WTC11 (cell line): ENCODE results near the gene DPP4. TPM values are rescaled to one million over a fixed set of nuclear protein-coding genes. Genes with fewer than 3 reads are reported as not detected.

ENCODE experiments used
- ATAC-seq: fragments of 200-7000 bp; cut with Tn5 transposase; 2 replicates; pipeline ENCODE4 v1.10.0; 2021; ENCODE audit warnings: mild to moderate bottlenecking, moderate library complexity
- CTCF ChIA-PET: fragments of 300-600 bp; sonication (Branson Sonifier 250); formaldehyde crosslinking; loops from one replicate; lab custom pipeline; 2021; ENCODE audit warnings: antibody characterized with exemption; lab: Charles Lee
- POLR2A ChIA-PET: fragments of 350-600 bp; sonication (Branson Sonifier 250); formaldehyde crosslinking; loops from one replicate; lab custom pipeline; 2021; ENCODE audit warnings: antibody characterized with exemption; lab: Charles Lee
- DNase-seq: peaks from one replicate; pipeline ENCODE4 v3.0.0; 2021; ENCODE audit warnings: low spot score
- H3K27ac Mint-ChIP-seq: 2 replicates; pipeline ENCODE4 v1.8.0; 2021; ENCODE audit warnings: mixed read lengths
- H3K27me3 Mint-ChIP-seq: 2 replicates; pipeline ENCODE4 v1.8.0; 2021; ENCODE audit warnings: low read depth, mild to moderate bottlenecking, moderate library complexity, mixed read lengths
- H3K36me3 Mint-ChIP-seq: 2 replicates; pipeline ENCODE4 v1.8.0; 2021; ENCODE audit warnings: mixed read lengths
- H3K4me1 Mint-ChIP-seq: 2 replicates; pipeline ENCODE4 v1.8.0; 2022; ENCODE audit warnings: mixed read lengths
- H3K4me3 Mint-ChIP-seq: 2 replicates; pipeline ENCODE4 v1.8.0; 2021; ENCODE audit warnings: mild to moderate bottlenecking, moderate library complexity, mixed read lengths
- H3K9me3 Mint-ChIP-seq: 2 replicates; pipeline ENCODE4 v1.8.0; 2021; ENCODE audit warnings: mixed read lengths
- CTCF ChIP-seq: fragments of 200-600 bp; IDR thresholded peaks from 2 replicates; pipeline ENCODE4 v1.8.0; 2022; ENCODE audit warnings: antibody characterized with exemption
- ESRRA ChIP-seq: sonication (generic); formaldehyde crosslinking; IDR thresholded peaks from 2 replicates; pipeline ENCODE4 v1.8.1; 2022; ENCODE audit warnings: mild to moderate bottlenecking, missing genetic modification reagents, borderline replicate concordance
- FOXK1 ChIP-seq: sonication (generic); formaldehyde crosslinking; IDR thresholded peaks from 2 replicates; pipeline ENCODE4 v1.8.0; 2022; ENCODE audit warnings: mild to moderate bottlenecking, moderate library complexity, missing genetic modification reagents
- FOXP4 ChIP-seq: sonication (generic); formaldehyde crosslinking; IDR thresholded peaks from 2 replicates; pipeline ENCODE4 v1.8.0; 2022; ENCODE audit warnings: mild to moderate bottlenecking, missing genetic modification reagents
- NFE2L1 ChIP-seq: sonication (generic); formaldehyde crosslinking; IDR thresholded peaks from 2 replicates; pipeline ENCODE4 v1.8.1; 2023; ENCODE audit warnings: missing genetic modification reagents
- NR3C1 ChIP-seq: sonication (generic); formaldehyde crosslinking; conservative IDR thresholded peaks from 2 replicates; pipeline ENCODE4 v1.8.1; 2023; ENCODE audit warnings: low read depth, mild to moderate bottlenecking, missing genetic modification reagents
- RELA ChIP-seq: sonication (generic); formaldehyde crosslinking; IDR thresholded peaks from 2 replicates; pipeline ENCODE4 v1.8.1; 2022; ENCODE audit warnings: missing genetic modification reagents, mild to moderate bottlenecking, borderline replicate concordance
- SMAD3 ChIP-seq: sonication (generic); formaldehyde crosslinking; IDR thresholded peaks from 2 replicates; pipeline ENCODE4 v1.8.0; 2022; ENCODE audit warnings: missing genetic modification reagents, mild to moderate bottlenecking, borderline replicate concordance
- USF1 ChIP-seq: sonication (generic); formaldehyde crosslinking; IDR thresholded peaks from 2 replicates; pipeline ENCODE4 v1.8.0; 2022; ENCODE audit warnings: mild to moderate bottlenecking, missing genetic modification reagents
- ZNF416 ChIP-seq: fragments of 250-450 bp; sonication (Bioruptor Pico); IDR thresholded peaks from 2 replicates; pipeline ENCODE4 v1.9.0; 2021; ENCODE audit warnings: mild to moderate bottlenecking, inconsistent platforms
- total RNA-seq: library from RNA; stranded (reverse); gene quantifications from 3 replicates; pipeline ENCODE4 v1.2.3, GENCODE V29; 2021
- TF ChIP-seq, protein P1 (sequence below): sonication (generic); formaldehyde crosslinking; IDR thresholded peaks from 2 replicates; pipeline ENCODE4 v1.8.0; 2022; ENCODE audit warnings: mild to moderate bottlenecking, missing genetic modification reagents
- TF ChIP-seq, protein P2 (sequence below): sonication (generic); formaldehyde crosslinking; IDR thresholded peaks from 2 replicates; pipeline ENCODE4 v1.8.1; 2023; ENCODE audit warnings: mild to moderate bottlenecking, missing genetic modification reagents, borderline replicate concordance
- TF ChIP-seq, protein P3 (sequence below): sonication (generic); formaldehyde crosslinking; IDR thresholded peaks from 2 replicates; pipeline ENCODE4 v1.8.0; 2022; ENCODE audit warnings: mild to moderate bottlenecking, missing genetic modification reagents
- TF ChIP-seq, protein P4 (sequence below): sonication (generic); formaldehyde crosslinking; IDR thresholded peaks from 2 replicates; pipeline ENCODE4 v1.8.1; 2023; ENCODE audit warnings: mild to moderate bottlenecking, moderate library complexity, missing genetic modification reagents

Gene DPP4
- total RNA-seq, 1 experiment from 2014 or later = 3.6 TPM

DNA sequence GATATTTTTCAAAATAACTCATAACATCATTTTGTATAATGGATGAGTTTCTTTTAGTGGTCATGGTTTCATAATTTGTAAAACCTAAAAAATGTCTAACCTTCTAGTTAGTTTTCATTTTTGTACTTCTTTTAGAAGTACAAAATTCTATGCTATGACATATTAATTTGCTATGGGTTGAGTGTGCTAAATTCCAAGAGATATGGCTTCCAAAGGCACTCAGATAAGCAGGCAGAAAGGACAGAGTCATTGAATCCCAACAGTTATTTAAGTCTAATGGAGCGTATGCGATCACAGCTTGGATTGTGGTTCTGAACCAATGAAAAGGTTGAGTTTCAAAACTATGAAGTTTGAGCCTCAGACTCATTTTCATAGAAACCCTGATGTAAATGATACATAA is 41.1 kb upstream of the DPP4 start (continued):
- TF ChIP-seq CTCF = no peak
- no peak for TF ChIP-seq SMAD3 (CRISPR knock-in tag)
- TF ChIP-seq, protein P1, sequence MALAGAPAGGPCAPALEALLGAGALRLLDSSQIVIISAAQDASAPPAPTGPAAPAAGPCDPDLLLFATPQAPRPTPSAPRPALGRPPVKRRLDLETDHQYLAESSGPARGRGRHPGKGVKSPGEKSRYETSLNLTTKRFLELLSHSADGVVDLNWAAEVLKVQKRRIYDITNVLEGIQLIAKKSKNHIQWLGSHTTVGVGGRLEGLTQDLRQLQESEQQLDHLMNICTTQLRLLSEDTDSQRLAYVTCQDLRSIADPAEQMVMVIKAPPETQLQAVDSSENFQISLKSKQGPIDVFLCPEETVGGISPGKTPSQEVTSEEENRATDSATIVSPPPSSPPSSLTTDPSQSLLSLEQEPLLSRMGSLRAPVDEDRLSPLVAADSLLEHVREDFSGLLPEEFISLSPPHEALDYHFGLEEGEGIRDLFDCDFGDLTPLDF (CRISPR knock-in tag) = no peak
- TF ChIP-seq, protein P2, sequence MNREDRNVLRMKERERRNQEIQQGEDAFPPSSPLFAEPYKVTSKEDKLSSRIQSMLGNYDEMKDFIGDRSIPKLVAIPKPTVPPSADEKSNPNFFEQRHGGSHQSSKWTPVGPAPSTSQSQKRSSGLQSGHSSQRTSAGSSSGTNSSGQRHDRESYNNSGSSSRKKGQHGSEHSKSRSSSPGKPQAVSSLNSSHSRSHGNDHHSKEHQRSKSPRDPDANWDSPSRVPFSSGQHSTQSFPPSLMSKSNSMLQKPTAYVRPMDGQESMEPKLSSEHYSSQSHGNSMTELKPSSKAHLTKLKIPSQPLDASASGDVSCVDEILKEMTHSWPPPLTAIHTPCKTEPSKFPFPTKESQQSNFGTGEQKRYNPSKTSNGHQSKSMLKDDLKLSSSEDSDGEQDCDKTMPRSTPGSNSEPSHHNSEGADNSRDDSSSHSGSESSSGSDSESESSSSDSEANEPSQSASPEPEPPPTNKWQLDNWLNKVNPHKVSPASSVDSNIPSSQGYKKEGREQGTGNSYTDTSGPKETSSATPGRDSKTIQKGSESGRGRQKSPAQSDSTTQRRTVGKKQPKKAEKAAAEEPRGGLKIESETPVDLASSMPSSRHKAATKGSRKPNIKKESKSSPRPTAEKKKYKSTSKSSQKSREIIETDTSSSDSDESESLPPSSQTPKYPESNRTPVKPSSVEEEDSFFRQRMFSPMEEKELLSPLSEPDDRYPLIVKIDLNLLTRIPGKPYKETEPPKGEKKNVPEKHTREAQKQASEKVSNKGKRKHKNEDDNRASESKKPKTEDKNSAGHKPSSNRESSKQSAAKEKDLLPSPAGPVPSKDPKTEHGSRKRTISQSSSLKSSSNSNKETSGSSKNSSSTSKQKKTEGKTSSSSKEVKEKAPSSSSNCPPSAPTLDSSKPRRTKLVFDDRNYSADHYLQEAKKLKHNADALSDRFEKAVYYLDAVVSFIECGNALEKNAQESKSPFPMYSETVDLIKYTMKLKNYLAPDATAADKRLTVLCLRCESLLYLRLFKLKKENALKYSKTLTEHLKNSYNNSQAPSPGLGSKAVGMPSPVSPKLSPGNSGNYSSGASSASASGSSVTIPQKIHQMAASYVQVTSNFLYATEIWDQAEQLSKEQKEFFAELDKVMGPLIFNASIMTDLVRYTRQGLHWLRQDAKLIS = no peak

- no peak for ATAC-seq
- DNase-seq = no peak
- peaks cover 17% of the 10 kb centered on the region for H3K4me1 Mint-ChIP-seq
- ChIA-PET POLR2A (no interaction called here), CTCF (no interaction called here)
- peaks cover 11% of the 10 kb centered on the region for H3K36me3 Mint-ChIP-seq
- no peaks in the 10 kb centered on the region for H3K27me3 Mint-ChIP-seq
- peaks cover 12% of the 10 kb centered on the region for H3K9me3 Mint-ChIP-seq
- H3K4me3 Mint-ChIP-seq = no peak overlapping the region
- H3K27ac Mint-ChIP-seq = no peak overlapping the region
- TF ChIP-seq, protein P3, sequence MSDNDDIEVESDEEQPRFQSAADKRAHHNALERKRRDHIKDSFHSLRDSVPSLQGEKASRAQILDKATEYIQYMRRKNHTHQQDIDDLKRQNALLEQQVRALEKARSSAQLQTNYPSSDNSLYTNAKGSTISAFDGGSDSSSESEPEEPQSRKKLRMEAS (CRISPR knock-in tag) = no peak
- TF ChIP-seq RELA (CRISPR knock-in tag) (no peak), NR3C1 (CRISPR knock-in tag) (no peak), ZNF416 (no peak), NFE2L1 (CRISPR knock-in tag) (no peak), ESRRA (CRISPR knock-in tag) (no peak), FOXK1 (CRISPR knock-in tag) (no peak), USF1 (CRISPR knock-in tag) (no peak), FOXP4 (CRISPR knock-in tag) (no peak)
- TF ChIP-seq, protein P4, sequence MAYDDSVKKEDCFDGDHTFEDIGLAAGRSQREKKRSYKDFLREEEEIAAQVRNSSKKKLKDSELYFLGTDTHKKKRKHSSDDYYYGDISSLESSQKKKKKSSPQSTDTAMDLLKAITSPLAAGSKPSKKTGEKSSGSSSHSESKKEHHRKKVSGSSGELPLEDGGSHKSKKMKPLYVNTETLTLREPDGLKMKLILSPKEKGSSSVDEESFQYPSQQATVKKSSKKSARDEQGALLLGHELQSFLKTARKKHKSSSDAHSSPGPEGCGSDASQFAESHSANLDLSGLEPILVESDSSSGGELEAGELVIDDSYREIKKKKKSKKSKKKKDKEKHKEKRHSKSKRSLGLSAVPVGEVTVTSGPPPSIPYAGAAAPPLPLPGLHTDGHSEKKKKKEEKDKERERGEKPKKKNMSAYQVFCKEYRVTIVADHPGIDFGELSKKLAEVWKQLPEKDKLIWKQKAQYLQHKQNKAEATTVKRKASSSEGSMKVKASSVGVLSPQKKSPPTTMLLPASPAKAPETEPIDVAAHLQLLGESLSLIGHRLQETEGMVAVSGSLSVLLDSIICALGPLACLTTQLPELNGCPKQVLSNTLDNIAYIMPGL = no peak
Observed at GRCh38 chr2:162114271-162114670, 40.3 kb upstream of the DPP4 start.
